Erythroblast (primary cell): ENCODE results near the gene MAP4K2.

ENCODE experiments used
- GATA1 ChIP-seq: IDR thresholded peaks from 2 replicates; pipeline ENCODE4 v1.6.1; 2011; ENCODE audit warnings: low read depth, mild to moderate bottlenecking, control low read depth, low read length, moderate library complexity
- POLR2A ChIP-seq: IDR thresholded peaks from 2 replicates; pipeline ENCODE4 v1.6.1; 2011; ENCODE audit warnings: mild to moderate bottlenecking, low read length

DNA sequence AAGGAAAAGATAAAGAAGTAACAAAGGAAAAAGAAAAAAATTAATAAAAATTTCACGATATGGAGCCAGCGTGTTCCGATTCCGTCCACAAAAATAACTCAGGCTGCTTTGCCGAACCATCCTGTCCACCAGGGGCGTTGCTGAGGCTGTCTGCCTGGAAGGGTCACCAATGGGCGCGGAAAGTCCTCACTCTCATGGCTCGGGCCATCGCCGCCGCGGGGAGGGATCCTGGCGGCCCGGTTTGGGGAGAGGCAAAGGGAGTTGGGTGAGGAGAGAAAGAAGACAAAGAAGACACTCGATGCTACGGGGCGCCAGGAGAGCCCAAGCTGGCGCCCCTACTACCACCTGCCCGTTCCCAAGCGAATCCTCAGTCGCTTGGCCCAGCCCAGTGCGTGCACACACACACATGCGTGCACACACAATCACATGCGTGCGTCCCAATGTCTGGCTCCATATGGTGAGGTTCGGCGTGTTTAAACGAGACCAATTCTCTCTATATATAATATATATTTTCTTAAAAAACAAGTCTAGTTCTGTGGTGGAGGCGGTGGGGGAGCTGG lies 37.6 kb downstream of the MAP4K2 start:
- TF ChIP-seq POLR2A = no peak
- TF ChIP-seq GATA1 = no peak
